Pancreas (tissue), 10 donors: ENCODE data around the gene SESN2. TPM values are rescaled to one million over a fixed set of nuclear protein-coding genes. Genes with fewer than 3 reads are reported as not detected.
A peak's percentile ranks its signal among the peaks of the same experiment; 100 is the strongest.

ENCODE experiments used
- ATAC-seq, 4 donors: fragments of 200-7000 bp; cut with Tn5 transposase; one replicate each; pipeline versions ENCODE4 v1.8.0 to v1.9.1; 2020; ENCODE audit warnings: mild to moderate bottlenecking in 4 of 4, moderate library complexity in 4 of 4
- DNase-seq, 6 donors: peaks; one replicate each; pipeline ENCODE4 v3.0.0-alpha.2; 2020
- FAIRE-seq: peaks from 2 replicates; lab custom pipeline; 2012; peaks lifted over from hg19 to GRCh38; lab: Jason Lieb, UNC
- H3K27ac ChIP-seq, 4 donors: fragments of 200-600 bp; sonication (generic); 1 replicate in 3 of 4; 2 replicates in 1 of 4; pipeline versions ENCODE4 v1.5.0 to v1.8.0; 2020
- H3K27me3 ChIP-seq, 4 donors: fragments of 200-600 bp; one replicate each; pipeline ENCODE4 v1.8.0; 2021
- H3K36me3 ChIP-seq, 3 donors: fragments of 200-600 bp; sonication (generic) in 1 of 3; one replicate each; pipeline versions ENCODE4 v1.5.0 to v1.8.0; 2020 to 2021
- H3K4me1 ChIP-seq, 3 donors: fragments of 200-600 bp; one replicate each; pipeline ENCODE4 v1.8.0; 2021
- H3K4me3 ChIP-seq, 4 donors: fragments of 200-600 bp; sonication (generic) in 2 of 4; one replicate each; pipeline versions ENCODE4 v1.5.0 to v1.8.0; 2020 to 2021
- H3K9me3 ChIP-seq, 4 donors: fragments of 200-600 bp; one replicate each; pipeline ENCODE4 v1.8.0; 2021
- CTCF ChIP-seq, 4 donors: fragments of 200-600 bp; sonication (generic) in 3 of 4; IDR thresholded peaks; one replicate each; pipeline versions ENCODE4 v1.5.0 to v1.8.0; 2021; ENCODE audit warnings: antibody characterized with exemption in 4 of 4
- WGBS, 2 donors: extraction: QIAGEN DNeasy Blood & Tissue Kit; methylation state at CpG; one replicate each; pipeline ENCODE4 v1.1.7; 2013; 5-methylcytosine and 5-hydroxymethylcytosine counted together
- intact Hi-C, 3 donors: fragments of 100-400 bp; cut with DNase I; formaldehyde crosslinking; loops; one replicate each; pipeline versions ENCODE4 v1.11.1 to v1.14.2; 2022
- polyA plus RNA-seq, 2 donors: library from polyadenylated mRNA; stranded (reverse); fragments of 200-250 nt; gene quantifications; one replicate each; pipeline ENCODE4 v1.2.3, GENCODE V29; 2013
- total RNA-seq, 6 donors: library from RNA; stranded (reverse); fragmentation: NEBNext Ultra II Directional in 4 of 6; extraction: Animal tissue kit (Norgen Biotek cat#: 25700) in 4 of 6; gene quantifications; one replicate each; pipeline versions ENCODE4 v1.2.1 to v1.2.4, GENCODE V29; 2021 to 2023
- donor health status: healthy with polysubstance abuse.
- donor health status: DM: no; HTN: no; CAD: no; lungs with moderate emphysema.
- donor health status: DM: no; HTN: no; CAD: no.
- donor health status: control.
- donor health status: control.
- donor health status: Bipolar disorder and iron deficiency.
- donor health status: DM: yes; HTN: yes; CAD: no.
- donor health status: DM: no; HTN: no; CAD: no.
- donor health status: DM: no; HTN: no; CAD: no.
- donor health status: DM: yes; HTN: yes; CAD: no.

SESN2 gene
- total and polyA plus RNA-seq, 8 donors = 4.0 to 38.3 (median 7.3) TPM

- Histone ChIP-seq H3K27me3 (no peaks in the 10 kb centered on the region), H3K27ac (peak overlapping the region; percentile 62 to 91 (median 78)), H3K4me1 (peaks cover 0 to 9% (median 5%) of the 10 kb centered on the region in 3 donors), H3K9me3 (no peaks in the 10 kb centered on the region), H3K36me3 (peaks cover 0 to 9% (median 0%) of the 10 kb centered on the region in 3 donors), H3K4me3 (peak overlapping the region; percentile 6 to 71 (median 60))
- DNase-seq (peak in 1 of 6 donors; percentile 29), ATAC-seq (no peak), FAIRE-seq (no peak)
- TF ChIP-seq CTCF (IDR thresholded peaks at IDR 0.05) = no peak
- intact Hi-C loops = loop anchor here in 1 of 3 donors (10.0 kb wide), 1 partner anchor 63 kb away; no protein-coding TSS in a partner anchor
- 66 to 67% methylated on average over 16 of the region's 16 CpGs for WGBS, 2 donors
These were observed 68.9 kb downstream of the SESN2 start for GRCh38 chr1:28328228-28328648.

- TF ChIP-seq CTCF (IDR thresholded peaks at IDR 0.05) = no peak
- no peak for FAIRE-seq
- H3K27ac ChIP-seq = peak overlapping the region; percentile 62 to 91 (median 78)
These were observed 70.3 kb downstream of the SESN2 start for GRCh38 chr1:28329395-28330153.

More at GRCh38 chr1:28329395-28330153, 70.3 kb downstream of the SESN2 start:
- peak in 5 of 6 donors; percentile 26 to 63 (median 43) for DNase-seq
- peak; percentile 26 to 60 (median 44) for ATAC-seq
- no peaks in the 10 kb centered on the region for H3K9me3 ChIP-seq
- no peaks in the 10 kb centered on the region for H3K27me3 ChIP-seq
- peaks cover 0 to 5% (median 0%) of the 10 kb centered on the region in 3 donors for H3K4me1 ChIP-seq
- peak overlapping the region; percentile 30 to 71 (median 60) for H3K4me3 ChIP-seq
- intact Hi-C loops = loop anchor here in 1 of 3 donors (10.0 kb wide), 1 partner anchor 65 kb away; no protein-coding TSS in a partner anchor
- peaks cover 0 to 12% (median 0%) of the 10 kb centered on the region in 3 donors for H3K36me3 ChIP-seq
- WGBS, 2 donors = 31 to 35% methylated on average over 29 of the region's 29 CpGs

Other genes starting within 250 kb of the SESN2 start
- 10 to 100 TPM in 2 of 6 donors, 1 to 10 TPM in 4; 6.0 to 14.6 (median 8.3) TPM for gene EYA3, start 170.9 kb upstream of the SESN2 start, total RNA-seq
- gene EYA3, start 170.9 kb upstream of the SESN2 start, polyA plus RNA-seq = 1 to 10 TPM; 3.4 to 4.6 TPM
- 10 to 100 TPM in 1 of 6 donors, 1 to 10 TPM in 2, under 1 TPM in 3; 0.37 to 13.7 (median 1.4) TPM for gene PTAFR, start 82.8 kb upstream of the SESN2 start, total RNA-seq
- gene PTAFR, start 82.8 kb upstream of the SESN2 start, polyA plus RNA-seq = 1 to 10 TPM in 1 of 2 donors, under 1 TPM in 1; 0.76 to 1.0 TPM
- 10 to 100 TPM; 12.1 to 30.8 (median 16.6) TPM for gene DNAJC8, start 26.5 kb upstream of the SESN2 start, total RNA-seq
- 10 to 100 TPM; 23.5 to 45.1 TPM for gene DNAJC8, start 26.5 kb upstream of the SESN2 start, polyA plus RNA-seq
- gene ATP5IF1, start 23.4 kb upstream of the SESN2 start, total RNA-seq = 10 to 100 TPM; 37.9 to 64.0 (median 53.9) TPM
- gene ATP5IF1, start 23.4 kb upstream of the SESN2 start, polyA plus RNA-seq = 100 to 1,000 TPM; 204 to 239 TPM
- 1 to 10 TPM; 4.3 to 7.9 (median 6.5) TPM for gene MED18, start 69.5 kb downstream of the SESN2 start, total RNA-seq
- 10 to 100 TPM in 1 of 2 donors, 1 to 10 TPM in 1; 7.9 to 12.5 TPM for gene MED18, start 69.5 kb downstream of the SESN2 start, polyA plus RNA-seq
- 10 to 100 TPM; 13.5 to 25.8 (median 15.9) TPM for gene PHACTR4, start 110.2 kb downstream of the SESN2 start, total RNA-seq
- gene PHACTR4, start 110.2 kb downstream of the SESN2 start, polyA plus RNA-seq = 10 to 100 TPM; 12.5 to 13.3 TPM
- gene RCC1, start 246.5 kb downstream of the SESN2 start, total RNA-seq = 10 to 100 TPM in 4 of 6 donors, 1 to 10 TPM in 2; 5.4 to 18.5 (median 12.8) TPM
- gene RCC1, start 246.5 kb downstream of the SESN2 start, polyA plus RNA-seq = 10 to 100 TPM in 1 of 2 donors, 1 to 10 TPM in 1; 8.7 to 11.4 TPM